Activated CD8-positive, alpha-beta memory T cell treated with anti-CD3 and anti-CD28 coated beads for 4 hours (primary cell): ENCODE results near the gene RAB8A.
"Not testable (repeated sequence)": the region's sequence is repeated elsewhere in the genome, so short reads cannot be mapped to it uniquely, and the experiment has no call there.

ENCODE experiments used
- DNase-seq, 2 donors: peaks; one replicate each; pipeline ENCODE4 v3.0.0-alpha.2; 2020; ENCODE audit warnings: low read depth in 2 of 2

Gene RAB8A

GRCh38 chr19:16078759-16079707 is 32.7 kb upstream of the RAB8A start:
- DNase-seq = peak; percentile 49 to 62

GRCh38 chr19:16084067-16084685 is 27.5 kb upstream of the RAB8A start:
- DNase-seq = no peak

- DNase-seq = no peak
Measured at GRCh38 chr19:16085115-16085514, 26.6 kb upstream of the RAB8A start.

- not testable (repeated sequence) for DNase-seq
Measured at GRCh38 chr19:16087404-16087803, 24.3 kb upstream of the RAB8A start.

GRCh38 chr19:16087940-16088339 is 23.7 kb upstream of the RAB8A start:
- DNase-seq = no peak

- no peak for DNase-seq
Measured at GRCh38 chr19:16088351-16089009, 23.2 kb upstream of the RAB8A start.

GRCh38 chr19:16089010-16089846 is 22.5 kb upstream of the RAB8A start:
- no peak for DNase-seq

GRCh38 chr19:16091546-16092475 is 19.9 kb upstream of the RAB8A start:
- DNase-seq = no peak

- no peak for DNase-seq
Measured at GRCh38 chr19:16094360-16095070, 17.2 kb upstream of the RAB8A start.

GRCh38 chr19:16095071-16095571 is 16.6 kb upstream of the RAB8A start:
- DNase-seq = no peak

- no peak for DNase-seq
Measured at GRCh38 chr19:16096280-16096855, 15.3 kb upstream of the RAB8A start.

GRCh38 chr19:16098416-16098768 is 13.3 kb upstream of the RAB8A start:
- no peak for DNase-seq

- DNase-seq = no peak
Measured at GRCh38 chr19:16098821-16099220, 12.9 kb upstream of the RAB8A start.

GRCh38 chr19:16099314-16099965 is 12.2 kb upstream of the RAB8A start:
- not testable (repeated sequence) for DNase-seq

GRCh38 chr19:16100524-16100923 is 11.2 kb upstream of the RAB8A start:
- DNase-seq = no peak

- DNase-seq = no peak
Measured at GRCh38 chr19:16104722-16105121, 7.0 kb upstream of the RAB8A start.

GRCh38 chr19:16106121-16106520 is 5.6 kb upstream of the RAB8A start:
- no peak for DNase-seq

GRCh38 chr19:16111909-16112752 is 442 bp downstream of the RAB8A start:
- no peak for DNase-seq
